Epithelial cell of prostate (primary cell): ENCODE data around the gene RNF207.

ENCODE experiments used
- DNase-seq: peaks from one replicate; pipeline ENCODE4 v3.0.0-alpha.2; 2011; ENCODE audit warnings: low read depth, low spot score
- H3K27ac ChIP-seq: fragments of 450-650 bp; 2 replicates; pipeline ENCODE4 v1.5.1; 2017; ENCODE audit warnings: mild to moderate bottlenecking

RNF207 gene

GRCh38 chr1:6221210-6221784, 15.4 kb downstream of the RNF207 start:
- no peak for DNase-seq
- peak overlapping the region; percentile 60 for H3K27ac ChIP-seq

- no peak overlapping the region for H3K27ac ChIP-seq
- DNase-seq = no peak
These were observed 16.7 kb downstream of the RNF207 start for GRCh38 chr1:6222636-6223035.

- no peak for DNase-seq
- no peak overlapping the region for H3K27ac ChIP-seq
These were observed 17.7 kb downstream of the RNF207 start for GRCh38 chr1:6223617-6224016.

GRCh38 chr1:6224718-6225117, 18.8 kb downstream of the RNF207 start:
- no peak overlapping the region for H3K27ac ChIP-seq
- DNase-seq = no peak

- H3K27ac ChIP-seq = no peak overlapping the region
- no peak for DNase-seq
These were observed 19.7 kb downstream of the RNF207 start for GRCh38 chr1:6225651-6226050.

- no peak for DNase-seq
- H3K27ac ChIP-seq = no peak overlapping the region
These were observed 27.5 kb downstream of the RNF207 start for GRCh38 chr1:6233376-6233775.

- no peak for DNase-seq
- peak overlapping the region; percentile 46 for H3K27ac ChIP-seq
These were observed 28.8 kb downstream of the RNF207 start for GRCh38 chr1:6234502-6235295.

- DNase-seq = no peak
- H3K27ac ChIP-seq = peak overlapping the region; percentile 46
These were observed 29.4 kb downstream of the RNF207 start for GRCh38 chr1:6235296-6235677.

- DNase-seq = no peak
- H3K27ac ChIP-seq = no peak overlapping the region
These were observed 31.2 kb downstream of the RNF207 start for GRCh38 chr1:6237093-6237492.

- no peak overlapping the region for H3K27ac ChIP-seq
- DNase-seq = no peak
These were observed 33.4 kb downstream of the RNF207 start for GRCh38 chr1:6239213-6239752.

GRCh38 chr1:6239950-6240768, 34.2 kb downstream of the RNF207 start:
- DNase-seq = no peak
- H3K27ac ChIP-seq = no peak overlapping the region

- no peak for DNase-seq
- H3K27ac ChIP-seq = no peak overlapping the region
These were observed 35.4 kb downstream of the RNF207 start for GRCh38 chr1:6241107-6241886.

- no peak overlapping the region for H3K27ac ChIP-seq
- DNase-seq = no peak
These were observed 36.2 kb downstream of the RNF207 start for GRCh38 chr1:6241887-6242740.

- H3K27ac ChIP-seq = no peak overlapping the region
- no peak for DNase-seq
These were observed 37.3 kb downstream of the RNF207 start for GRCh38 chr1:6243053-6243834.

GRCh38 chr1:6243993-6244392, 38.1 kb downstream of the RNF207 start, which contains the start of gene HES3:
Gene HES3 (plus strand): TSS chr1:6244179. CDS start chr1:6244366, 187 bp downstream.
- no peak within 1 kb of the TSS for H3K27ac ChIP-seq
- DNase-seq = no peak

GRCh38 chr1:6244401-6245049, 38.6 kb downstream of the RNF207 start:
- no peak for DNase-seq
- no peak overlapping the region for H3K27ac ChIP-seq

GRCh38 chr1:6245086-6245868, 39.4 kb downstream of the RNF207 start:
- H3K27ac ChIP-seq = no peak overlapping the region
- no peak for DNase-seq
